Common myeloid progenitor, CD34-positive (primary cell): ENCODE data around the gene RAB12.

Experiments used
- CTCF ChIA-PET: fragments of 350-600 bp; sonication (Branson Sonifier 250); formaldehyde crosslinking; loops from one replicate; lab custom pipeline; 2021; ENCODE audit warnings: antibody characterized with exemption; lab: Charles Lee
- POLR2A ChIA-PET: fragments of 350-600 bp; sonication (Branson Sonifier 250); formaldehyde crosslinking; loops from one replicate; lab custom pipeline; 2021; ENCODE audit warnings: antibody characterized with exemption; lab: Charles Lee
- DNase-seq, 3 donors: peaks; one replicate each; pipeline versions ENCODE4 v3.0.0 to v3.0.0-alpha.2; 2013
- H3K27ac ChIP-seq, 2 experiments: 1 replicate in 1 of 2; 2 replicates in 1 of 2; pipeline ENCODE4 v1.7.0; 2013; ENCODE audit warnings: inconsistent platforms in 2 of 2, low read length in 2 of 2, mild to moderate bottlenecking in 2 of 2, low read depth in 1 of 2, moderate library complexity in 1 of 2; ENCODE audit not compliant: severe bottlenecking in 2 of 2, insufficient read depth in 1 of 2, poor library complexity in 1 of 2
- H3K27me3 ChIP-seq, 5 experiments: replicated peaks in 2 of 5; 1 replicate in 3 of 5; 2 replicates in 2 of 5; pipeline versions ENCODE4 v1.6.1 to v1.7.0; 2013; ENCODE audit warnings: low read length in 4 of 5, mild to moderate bottlenecking in 2 of 5, moderate library complexity in 2 of 5, inconsistent platforms in 1 of 5; ENCODE audit not compliant: insufficient read depth in 5 of 5, control insufficient read depth in 4 of 5
- H3K36me3 ChIP-seq, 4 experiments: 1 replicate in 2 of 4; 2 replicates in 2 of 4; pipeline versions ENCODE4 v1.6.1 to v1.7.0; 2013; ENCODE audit warnings: low read length in 3 of 4, control low read depth in 1 of 4, mild to moderate bottlenecking in 1 of 4; ENCODE audit not compliant: control insufficient read depth in 4 of 4, insufficient read depth in 4 of 4
- H3K4me1 ChIP-seq, 4 experiments: 1 replicate in 3 of 4; 2 replicates in 1 of 4; pipeline versions ENCODE4 v1.6.1 to v1.7.1; 2013; ENCODE audit warnings: low read length in 3 of 4, mild to moderate bottlenecking in 3 of 4, control low read depth in 1 of 4, inconsistent platforms in 1 of 4, moderate library complexity in 1 of 4; ENCODE audit not compliant: control insufficient read depth in 4 of 4, insufficient read depth in 4 of 4; ENCODE audit errors: control extremely low read depth in 1 of 4
- H3K4me3 ChIP-seq, 7 experiments: 1 replicate in 4 of 7; 2 replicates in 3 of 7; pipeline versions ENCODE4 v1.5.1 to v1.7.0; 2013; ENCODE audit warnings: mild to moderate bottlenecking in 7 of 7, low read length in 6 of 7, moderate library complexity in 6 of 7, inconsistent platforms in 2 of 7, low read depth in 2 of 7, control low read depth in 1 of 7; ENCODE audit not compliant: insufficient read depth in 4 of 7, control insufficient read depth in 1 of 7; ENCODE audit errors: extremely low read depth in 1 of 7
- H3K9me3 ChIP-seq, 5 experiments: 1 replicate in 4 of 5; 2 replicates in 1 of 5; pipeline versions ENCODE4 v1.6.1 to v1.7.1; 2013; ENCODE audit warnings: low read length in 4 of 5, mild to moderate bottlenecking in 2 of 5, inconsistent platforms in 1 of 5, low read depth in 1 of 5, moderate library complexity in 1 of 5; ENCODE audit not compliant: control insufficient read depth in 4 of 5, insufficient read depth in 2 of 5; ENCODE audit errors: control extremely low read depth in 1 of 5
- WGBS: methylation state at CpG from one replicate; pipeline ENCODE4 v1.1.5; 2013; ENCODE audit not compliant: insufficient coverage; 5-methylcytosine and 5-hydroxymethylcytosine counted together

Gene RAB12

GRCh38 chr18:8614875-8615274 lies 5.6 kb downstream of the RAB12 start:
- no peak for DNase-seq
- H3K9me3 ChIP-seq, result no peaks in the 10 kb centered on the region
- CTCF ChIA-PET, result no interaction called here
- peak overlapping the region in 1 of 2 experiments; percentile 59 for H3K27ac ChIP-seq
- POLR2A ChIA-PET, result no interaction called here
- H3K36me3 ChIP-seq, result peaks cover 0 to 12% (median 2%) of the 10 kb centered on the region in 4 experiments
- 97% methylated on average over 9 of the region's 12 CpGs for WGBS
- peaks cover 0 to 35% (median 27%) of the 10 kb centered on the region in 4 experiments for H3K4me1 ChIP-seq
- H3K27me3 ChIP-seq, result no peaks in the 10 kb centered on the region
- no peak overlapping the region for H3K4me3 ChIP-seq

GRCh38 chr18:8615397-8616027 lies 6.3 kb downstream of the RAB12 start:
- POLR2A ChIA-PET, result interaction anchor here (0.7 kb wide), 1 partner anchor 1062 kb away, joined by 3 read pairs; no protein-coding TSS in a partner anchor
- Histone ChIP-seq H3K36me3 (peaks cover 0 to 16% (median 2%) of the 10 kb centered on the region in 4 experiments), H3K4me3 (no peak overlapping the region), H3K9me3 (no peaks in the 10 kb centered on the region), H3K27me3 (no peaks in the 10 kb centered on the region), H3K4me1 (peaks cover 0 to 30% (median 24%) of the 10 kb centered on the region in 4 experiments), H3K27ac (peak overlapping the region in 1 of 2 experiments; percentile 59)
- 86% methylated on average over 2 of the region's 4 CpGs for WGBS
- DNase-seq, result peak; percentile 46 to 90 (median 83)
- CTCF ChIA-PET, result interaction anchor here (0.7 kb wide), 1 partner anchor 379 kb away, joined by 3 read pairs; no protein-coding TSS in a partner anchor

- ChIA-PET CTCF (interaction anchor here (0.6 to 0.7 kb wide), 2 partner anchors 224 to 378 kb away, joined by 3 read pairs; no protein-coding TSS in a partner anchor), POLR2A (interaction anchor here (0.7 kb wide), 1 partner anchor 1061 kb away, joined by 3 read pairs; no protein-coding TSS in a partner anchor)
- no peak for DNase-seq
- Histone ChIP-seq H3K4me1 (peaks cover 0 to 26% (median 20%) of the 10 kb centered on the region in 4 experiments), H3K27me3 (no peaks in the 10 kb centered on the region), H3K9me3 (no peaks in the 10 kb centered on the region), H3K27ac (peak overlapping the region in 1 of 2 experiments; percentile 59), H3K36me3 (peaks cover 0 to 21% (median 6%) of the 10 kb centered on the region in 4 experiments), H3K4me3 (no peak overlapping the region)
- WGBS, result 100% methylated on average over 2 of the region's 4 CpGs
Observed at GRCh38 chr18:8616028-8616401, 6.8 kb downstream of the RAB12 start.

- CTCF ChIA-PET, result no interaction called here
- Histone ChIP-seq H3K27me3 (no peaks in the 10 kb centered on the region), H3K36me3 (peaks cover 0 to 21% (median 8%) of the 10 kb centered on the region in 4 experiments), H3K9me3 (peaks cover 0 to 5% (median 0%) of the 10 kb centered on the region in 5 experiments), H3K4me1 (peaks cover 0 to 19% (median 12%) of the 10 kb centered on the region in 4 experiments), H3K27ac (no peak overlapping the region), H3K4me3 (no peak overlapping the region)
- no peak for DNase-seq
- POLR2A ChIA-PET, result no interaction called here
- 100% methylated on average over 4 of the region's 5 CpGs for WGBS
Observed at GRCh38 chr18:8617907-8618306, 8.7 kb downstream of the RAB12 start.

- Histone ChIP-seq H3K36me3 (peaks cover 0 to 21% (median 8%) of the 10 kb centered on the region in 4 experiments), H3K27me3 (no peaks in the 10 kb centered on the region), H3K4me3 (no peak overlapping the region), H3K9me3 (peaks cover 0 to 5% (median 0%) of the 10 kb centered on the region in 5 experiments), H3K4me1 (peaks cover 3 to 28% (median 21%) of the 10 kb centered on the region in 4 experiments), H3K27ac (no peak overlapping the region)
- CTCF ChIA-PET, result interaction anchor here (1.8 kb wide), 1 partner anchor 10 kb away, joined by 5 read pairs; the partner anchor contains the start of gene RAB12
- POLR2A ChIA-PET, result no interaction called here
- no peak for DNase-seq
- WGBS, result 89% methylated on average over 4 of the region's 5 CpGs
Observed at GRCh38 chr18:8619041-8619440, 9.8 kb downstream of the RAB12 start.

- no peaks in the 10 kb centered on the region for H3K27me3 ChIP-seq
- peaks cover 3 to 25% (median 19%) of the 10 kb centered on the region in 4 experiments for H3K4me1 ChIP-seq
- H3K36me3 ChIP-seq, result peaks cover 0 to 23% (median 8%) of the 10 kb centered on the region in 4 experiments
- H3K4me3 ChIP-seq, result no peak overlapping the region
- ChIA-PET CTCF (interaction anchor here (1.8 kb wide), 1 partner anchor 11 kb away, joined by 5 read pairs; the partner anchor contains the start of gene RAB12), POLR2A (no interaction called here)
- WGBS, result 100% methylated on average over 2 of the region's 6 CpGs
- H3K27ac ChIP-seq, result no peak overlapping the region
- peaks cover 0 to 5% (median 0%) of the 10 kb centered on the region in 5 experiments for H3K9me3 ChIP-seq
- no peak for DNase-seq
Observed at GRCh38 chr18:8619835-8620577, 10.8 kb downstream of the RAB12 start.
